PC-3 (cell line): Measurements from ENCODE around the gene DEFB123. TPM values are rescaled to one million over a fixed set of nuclear protein-coding genes. Genes with fewer than 3 reads are reported as not detected.
"Not testable (repeated sequence)": the region's sequence is repeated elsewhere in the genome, so short reads cannot be mapped to it uniquely, and the experiment has no call there.

ENCODE experiments used
- ATAC-seq: fragments of 200-7000 bp; cut with Tn5 transposase; 2 replicates; pipeline ENCODE4 v1.9.1; 2020; ENCODE audit warnings: mild to moderate bottlenecking, moderate library complexity
- BruUV-seq: library from RNA; stranded (reverse); fragments of 400-500 nt; replicated peaks from 2 replicates; lab custom pipeline; 2021; lab: Mats Ljungman, UMichigan
- CTCF ChIA-PET: fragments of 300-600 bp; sonication (Branson Sonifier 250); formaldehyde crosslinking; loops from one replicate; lab custom pipeline; 2022; ENCODE audit warnings: antibody characterized with exemption; lab: Charles Lee
- POLR2A ChIA-PET: fragments of 300-600 bp; sonication (Branson Sonifier 250); formaldehyde crosslinking; loops from one replicate; lab custom pipeline; 2022; ENCODE audit warnings: antibody characterized with exemption; ENCODE audit not compliant: unreplicated experiment; lab: Charles Lee
- DNase-seq: peaks from one replicate; pipeline ENCODE4 v3.0.0-alpha.2; 2015
- H2AFZ ChIP-seq: fragments of 300-600 bp; sonication (generic); 2 replicates; pipeline ENCODE4 v1.6.0; 2016; ENCODE audit warnings: antibody characterized with exemption, low read length
- H3F3A ChIP-seq: fragments of 300-600 bp; sonication (generic); one replicate; pipeline ENCODE4 v1.6.0; 2017; ENCODE audit warnings: antibody characterized with exemption, low read length, control low read depth, mild to moderate bottlenecking; ENCODE audit not compliant: unreplicated experiment
- H3K27ac ChIP-seq: fragments of 300-600 bp; sonication (generic); 2 replicates; pipeline ENCODE4 v1.5.1; 2016; ENCODE audit warnings: mild to moderate bottlenecking, low read length
- H3K27me3 ChIP-seq: fragments of 300-600 bp; sonication (generic); 2 replicates; pipeline ENCODE4 v1.6.1; 2016; ENCODE audit warnings: low read length, mixed read lengths
- H3K36me3 ChIP-seq: fragments of 300-600 bp; sonication (generic); 2 replicates; pipeline ENCODE4 v1.6.1; 2016; ENCODE audit warnings: low read depth, mixed run types, low read length, mixed read lengths
- H3K4me1 ChIP-seq: fragments of 300-600 bp; sonication (generic); 2 replicates; pipeline ENCODE4 v1.5.1; 2016; ENCODE audit warnings: low read length; ENCODE audit not compliant: insufficient read depth
- H3K4me2 ChIP-seq: fragments of 300-600 bp; sonication (generic); 2 replicates; pipeline ENCODE4 v1.6.0; 2016; ENCODE audit warnings: low read length
- H3K4me3 ChIP-seq: fragments of 300-600 bp; sonication (generic); 2 replicates; pipeline ENCODE4 v1.5.1; 2016; ENCODE audit warnings: mild to moderate bottlenecking, low read length, mixed read lengths
- H3K79me2 ChIP-seq: fragments of 300-600 bp; sonication (generic); 2 replicates; pipeline ENCODE4 v1.6.1; 2017; ENCODE audit warnings: low read length, mixed read lengths
- H3K9ac ChIP-seq: fragments of 300-600 bp; sonication (generic); 2 replicates; pipeline ENCODE4 v1.6.0; 2016; ENCODE audit warnings: mild to moderate bottlenecking, low read length
- H3K9me2 ChIP-seq: fragments of 300-600 bp; sonication (generic); replicated peaks from 2 replicates; pipeline ENCODE4 v1.6.1; 2016; ENCODE audit warnings: mixed run types, low read length, mixed read lengths
- H3K9me3 ChIP-seq: fragments of 300-600 bp; sonication (generic); 2 replicates; pipeline ENCODE4 v1.6.1; 2016; ENCODE audit warnings: low read length, mixed read lengths
- H4K20me1 ChIP-seq: fragments of 300-600 bp; sonication (generic); 2 replicates; pipeline ENCODE4 v1.6.1; 2016; ENCODE audit warnings: low read length, mixed read lengths
- EZH2 ChIP-seq: fragments of 300-600 bp; sonication (generic); IDR thresholded peaks from one replicate; pipeline ENCODE4 v1.6.1; 2017; ENCODE audit warnings: antibody characterized with exemption, mild to moderate bottlenecking, low read length; ENCODE audit not compliant: unreplicated experiment
- EZH2phosphoT487 ChIP-seq: fragments of 300-600 bp; sonication (generic); IDR thresholded peaks from 2 replicates; pipeline ENCODE4 v1.6.1; 2018; ENCODE audit warnings: mild to moderate bottlenecking, antibody characterized with exemption, low read length, borderline replicate concordance
- intact Hi-C: fragments of 100-400 bp; cut with micrococcal nuclease; formaldehyde crosslinking; loops from 2 replicates; pipeline ENCODE4 v1.9.0; 2023
- total RNA-seq: library from RNA; depleted of rRNA; stranded (reverse); fragments of >200 nt; gene quantifications from 2 replicates; pipeline ENCODE4 v1.2.3, GENCODE V29; 2014
- TF ChIP-seq, protein P1 (sequence below): fragments of 300-600 bp; sonication (generic); conservative IDR thresholded peaks from 2 replicates; pipeline ENCODE4 v1.5.1; 2017; ENCODE audit warnings: antibody characterized with exemption, low read depth, mild to moderate bottlenecking, low read length

The DEFB123 gene
- total RNA-seq, 1 experiment from 2014 or later, result not detected

DNA sequence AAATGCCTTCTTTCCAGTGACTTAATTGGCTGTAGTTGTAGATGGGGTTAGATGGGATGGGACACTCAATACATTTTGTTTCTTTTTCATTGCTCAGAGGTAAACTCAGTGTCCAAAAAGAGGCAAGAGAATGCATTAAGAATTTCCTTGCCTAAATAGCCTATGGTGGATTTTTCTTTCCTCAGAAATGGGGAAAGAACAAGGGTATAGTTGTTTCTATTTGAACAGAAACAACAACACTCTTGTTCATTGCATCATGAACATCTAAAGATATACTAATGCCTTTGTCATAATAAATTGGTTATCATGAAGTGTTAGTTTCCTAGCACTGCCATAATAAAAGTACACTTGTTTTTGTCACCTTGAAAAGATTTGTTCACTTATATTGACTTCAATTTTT is 14.6 kb upstream of the DEFB123 start:
- no TSS peak for BruUV-seq

DNA sequence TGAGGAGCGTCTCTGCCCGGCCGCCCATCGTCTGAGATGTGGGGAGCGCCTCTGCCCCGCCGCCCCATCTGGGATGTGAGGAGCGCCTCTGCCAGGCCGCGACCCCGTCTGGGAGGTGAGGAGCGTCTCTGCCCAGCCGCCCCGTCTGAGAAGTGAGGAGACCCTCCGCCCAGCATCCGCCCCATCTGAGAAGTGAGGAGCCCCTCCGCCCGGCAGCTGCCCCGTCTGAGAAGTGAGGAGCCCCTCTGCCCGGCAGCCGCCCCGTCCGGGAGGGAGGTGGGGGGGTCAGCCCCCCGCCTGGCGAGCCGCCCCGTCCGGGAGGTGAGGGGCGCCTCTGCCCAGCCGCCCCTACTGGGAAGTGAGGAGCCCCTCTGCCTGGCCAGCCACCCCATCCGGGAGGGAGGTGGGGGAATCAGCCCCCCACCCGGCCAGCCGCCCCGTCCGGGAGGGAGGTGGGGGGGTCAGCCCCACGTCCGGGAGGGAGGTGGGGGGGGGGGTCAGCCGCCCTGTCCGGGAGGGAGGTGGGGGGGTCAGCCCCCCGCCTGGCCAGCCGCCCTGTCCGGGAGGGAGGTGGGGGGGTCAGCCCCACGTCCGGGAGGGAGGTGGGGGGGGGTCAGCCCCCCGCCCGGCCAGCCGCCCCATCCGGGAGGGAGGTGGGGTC is 13.4 kb upstream of the DEFB123 start:
- H3K27me3 ChIP-seq, result peaks cover 17% of the 10 kb centered on the region; the same call in 1 of the 2 replicates
- H3K36me3 ChIP-seq, H2AFZ ChIP-seq, POLR2A ChIA-PET, H3F3A ChIP-seq, H3K9ac ChIP-seq, H3K9me3 ChIP-seq, intact Hi-C loops, H4K20me1 ChIP-seq, H3K4me2 ChIP-seq, H3K79me2 ChIP-seq, DNase-seq, H3K9me2 ChIP-seq, H3K27ac ChIP-seq, BruUV-seq, CTCF ChIA-PET, H3K4me3 ChIP-seq, H3K4me1 ChIP-seq, ATAC-seq: not testable (repeated sequence)

More for the DNA sequence above, 14.6 kb upstream of the DEFB123 start:
- no peaks in the 10 kb centered on the region for H3F3A ChIP-seq
- no peak for DNase-seq
- H3K4me3 ChIP-seq, result no peak overlapping the region
- peaks cover 23% of the 10 kb centered on the region for H3K27me3 ChIP-seq
- intact Hi-C loops, result no loop called here
- no peaks in the 10 kb centered on the region for H3K9me3 ChIP-seq
- no peaks in the 10 kb centered on the region for H3K79me2 ChIP-seq
- ChIA-PET POLR2A (no interaction called here), CTCF (no interaction called here)
- no peak overlapping the region for H3K9ac ChIP-seq
- no peaks in the 10 kb centered on the region for H3K36me3 ChIP-seq
- no peak overlapping the region for H3K27ac ChIP-seq
- H3K4me2 ChIP-seq, result no peak overlapping the region
- no peaks in the 10 kb centered on the region for H4K20me1 ChIP-seq
- TF ChIP-seq, protein P1, sequence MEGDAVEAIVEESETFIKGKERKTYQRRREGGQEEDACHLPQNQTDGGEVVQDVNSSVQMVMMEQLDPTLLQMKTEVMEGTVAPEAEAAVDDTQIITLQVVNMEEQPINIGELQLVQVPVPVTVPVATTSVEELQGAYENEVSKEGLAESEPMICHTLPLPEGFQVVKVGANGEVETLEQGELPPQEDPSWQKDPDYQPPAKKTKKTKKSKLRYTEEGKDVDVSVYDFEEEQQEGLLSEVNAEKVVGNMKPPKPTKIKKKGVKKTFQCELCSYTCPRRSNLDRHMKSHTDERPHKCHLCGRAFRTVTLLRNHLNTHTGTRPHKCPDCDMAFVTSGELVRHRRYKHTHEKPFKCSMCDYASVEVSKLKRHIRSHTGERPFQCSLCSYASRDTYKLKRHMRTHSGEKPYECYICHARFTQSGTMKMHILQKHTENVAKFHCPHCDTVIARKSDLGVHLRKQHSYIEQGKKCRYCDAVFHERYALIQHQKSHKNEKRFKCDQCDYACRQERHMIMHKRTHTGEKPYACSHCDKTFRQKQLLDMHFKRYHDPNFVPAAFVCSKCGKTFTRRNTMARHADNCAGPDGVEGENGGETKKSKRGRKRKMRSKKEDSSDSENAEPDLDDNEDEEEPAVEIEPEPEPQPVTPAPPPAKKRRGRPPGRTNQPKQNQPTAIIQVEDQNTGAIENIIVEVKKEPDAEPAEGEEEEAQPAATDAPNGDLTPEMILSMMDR, result no peak
- TF ChIP-seq EZH2phosphoT487, result no peak
- TF ChIP-seq EZH2, result no peak
- ATAC-seq, result no peak
- H2AFZ ChIP-seq, result no peak overlapping the region
- no peaks in the 10 kb centered on the region for H3K4me1 ChIP-seq
- no peaks in the 10 kb centered on the region for H3K9me2 ChIP-seq

DNA sequence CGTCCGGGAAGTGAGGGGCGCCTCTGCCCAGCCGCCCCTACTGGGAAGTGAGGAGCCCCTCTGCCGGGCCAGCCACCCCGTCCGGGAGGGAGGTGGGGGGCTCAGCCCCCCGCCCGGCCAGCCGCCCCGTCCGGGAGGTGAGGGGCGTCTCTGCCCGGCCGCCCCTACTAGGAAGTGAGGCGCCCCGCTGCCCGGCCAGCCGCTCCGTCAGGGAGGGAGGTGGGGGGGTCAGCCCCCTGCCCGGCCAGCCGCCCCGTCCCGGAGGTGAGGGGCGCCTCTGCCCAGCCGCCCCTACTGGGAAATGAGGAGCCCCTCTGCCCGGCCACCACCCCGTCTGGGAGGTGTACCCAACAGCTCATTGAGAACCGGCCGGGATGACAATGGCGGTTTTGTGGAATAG is 12.9 kb upstream of the DEFB123 start:
- H3K4me2 ChIP-seq, H3K27ac ChIP-seq, H3K36me3 ChIP-seq, H3K4me3 ChIP-seq, H3K79me2 ChIP-seq, H3K9me2 ChIP-seq, BruUV-seq, H3K4me1 ChIP-seq, H3K9ac ChIP-seq, CTCF ChIA-PET, DNase-seq, H2AFZ ChIP-seq, H3F3A ChIP-seq, ATAC-seq, intact Hi-C loops, POLR2A ChIA-PET, H4K20me1 ChIP-seq, H3K9me3 ChIP-seq: not testable (repeated sequence)
- H3K27me3 ChIP-seq, result peaks cover 17% of the 10 kb centered on the region; the same call in 1 of the 2 replicates
